ENCODE data around the gene WDR90.

WDR90 gene

DNA sequence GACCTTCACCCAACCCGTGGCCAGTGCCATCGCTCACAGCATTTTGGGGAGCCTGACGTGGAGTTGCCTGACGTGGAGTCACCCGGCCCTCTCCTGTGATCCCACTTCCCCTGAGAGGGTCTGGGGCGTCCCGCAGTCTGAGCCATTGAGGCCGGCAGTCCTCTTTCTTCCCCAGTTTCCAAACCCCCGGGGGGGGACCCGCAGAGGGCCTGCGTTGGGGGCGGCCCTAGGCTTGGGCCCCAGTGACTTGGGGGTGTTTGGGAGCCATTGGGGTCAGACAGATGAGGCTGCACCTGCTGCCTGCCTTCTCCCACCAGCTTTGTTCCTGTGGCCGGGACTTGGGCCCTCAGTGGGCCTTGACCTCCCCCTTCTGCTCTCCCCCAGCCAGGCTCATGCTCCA, 20.5 kb downstream of the WDR90 start:
- TF ChIP-seq, protein P1, sequence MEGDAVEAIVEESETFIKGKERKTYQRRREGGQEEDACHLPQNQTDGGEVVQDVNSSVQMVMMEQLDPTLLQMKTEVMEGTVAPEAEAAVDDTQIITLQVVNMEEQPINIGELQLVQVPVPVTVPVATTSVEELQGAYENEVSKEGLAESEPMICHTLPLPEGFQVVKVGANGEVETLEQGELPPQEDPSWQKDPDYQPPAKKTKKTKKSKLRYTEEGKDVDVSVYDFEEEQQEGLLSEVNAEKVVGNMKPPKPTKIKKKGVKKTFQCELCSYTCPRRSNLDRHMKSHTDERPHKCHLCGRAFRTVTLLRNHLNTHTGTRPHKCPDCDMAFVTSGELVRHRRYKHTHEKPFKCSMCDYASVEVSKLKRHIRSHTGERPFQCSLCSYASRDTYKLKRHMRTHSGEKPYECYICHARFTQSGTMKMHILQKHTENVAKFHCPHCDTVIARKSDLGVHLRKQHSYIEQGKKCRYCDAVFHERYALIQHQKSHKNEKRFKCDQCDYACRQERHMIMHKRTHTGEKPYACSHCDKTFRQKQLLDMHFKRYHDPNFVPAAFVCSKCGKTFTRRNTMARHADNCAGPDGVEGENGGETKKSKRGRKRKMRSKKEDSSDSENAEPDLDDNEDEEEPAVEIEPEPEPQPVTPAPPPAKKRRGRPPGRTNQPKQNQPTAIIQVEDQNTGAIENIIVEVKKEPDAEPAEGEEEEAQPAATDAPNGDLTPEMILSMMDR (IDR thresholded peaks at IDR 0.05; ENCODE audit: low read depth, low read length, missing control alignments), result no peak
- DNase-seq (ENCODE audit: extremely low read depth, low read depth), result no peak
- H3K4me3 ChIP-seq (replicated peaks; ENCODE audit: low read depth, low read length), result peak overlapping the region; percentile 96

DNA sequence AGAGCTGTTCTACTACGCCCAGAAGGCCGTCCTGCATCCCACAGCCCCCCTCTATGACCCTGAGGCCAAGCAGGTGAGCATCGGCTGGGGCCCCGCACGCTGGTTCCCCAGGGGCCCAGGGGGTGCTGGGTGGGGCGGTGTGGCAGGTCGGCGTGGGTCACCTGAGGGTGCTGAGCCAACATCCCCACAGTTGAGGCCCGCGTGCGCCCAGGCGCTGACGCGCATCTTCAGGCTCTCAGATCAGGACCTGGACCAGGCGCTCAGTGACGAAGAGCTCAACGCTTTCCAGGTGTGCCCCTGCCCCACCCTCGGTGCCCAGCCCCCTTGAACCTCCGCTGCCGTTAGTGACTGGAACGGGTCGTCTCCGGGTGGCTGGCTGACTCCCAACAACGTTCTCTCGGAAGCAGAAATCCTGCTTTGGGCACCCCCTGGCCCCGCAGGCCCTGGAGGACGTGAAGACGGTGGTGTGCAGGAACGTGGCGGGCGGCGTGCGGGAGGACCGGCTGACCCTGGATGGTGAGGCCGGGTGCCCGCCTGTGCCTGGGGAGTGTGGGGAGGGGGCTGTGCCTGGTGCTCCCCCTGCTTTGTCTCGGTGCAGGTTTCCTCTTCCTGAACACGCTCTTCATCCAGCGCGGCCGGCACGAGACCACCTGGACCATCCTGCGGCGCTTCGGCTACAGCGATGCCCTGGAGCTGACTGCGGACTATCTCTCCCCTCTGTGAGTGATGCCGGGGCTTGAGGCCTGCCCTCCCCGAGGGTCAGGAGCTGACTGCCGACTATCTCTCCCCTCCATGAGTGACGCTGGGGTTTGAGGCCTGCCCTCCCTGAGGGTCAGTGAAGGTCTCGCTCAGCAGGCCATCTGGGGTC, 21.6 kb downstream of the WDR90 start:
- no peak overlapping the region for H3K4me3 ChIP-seq (replicated peaks; ENCODE audit: low read depth, low read length)
- no peak for DNase-seq (ENCODE audit: extremely low read depth, low read depth)
- TF ChIP-seq, protein P1 (IDR thresholded peaks at IDR 0.05; ENCODE audit: low read depth, low read length, missing control alignments), result no peak

DNA sequence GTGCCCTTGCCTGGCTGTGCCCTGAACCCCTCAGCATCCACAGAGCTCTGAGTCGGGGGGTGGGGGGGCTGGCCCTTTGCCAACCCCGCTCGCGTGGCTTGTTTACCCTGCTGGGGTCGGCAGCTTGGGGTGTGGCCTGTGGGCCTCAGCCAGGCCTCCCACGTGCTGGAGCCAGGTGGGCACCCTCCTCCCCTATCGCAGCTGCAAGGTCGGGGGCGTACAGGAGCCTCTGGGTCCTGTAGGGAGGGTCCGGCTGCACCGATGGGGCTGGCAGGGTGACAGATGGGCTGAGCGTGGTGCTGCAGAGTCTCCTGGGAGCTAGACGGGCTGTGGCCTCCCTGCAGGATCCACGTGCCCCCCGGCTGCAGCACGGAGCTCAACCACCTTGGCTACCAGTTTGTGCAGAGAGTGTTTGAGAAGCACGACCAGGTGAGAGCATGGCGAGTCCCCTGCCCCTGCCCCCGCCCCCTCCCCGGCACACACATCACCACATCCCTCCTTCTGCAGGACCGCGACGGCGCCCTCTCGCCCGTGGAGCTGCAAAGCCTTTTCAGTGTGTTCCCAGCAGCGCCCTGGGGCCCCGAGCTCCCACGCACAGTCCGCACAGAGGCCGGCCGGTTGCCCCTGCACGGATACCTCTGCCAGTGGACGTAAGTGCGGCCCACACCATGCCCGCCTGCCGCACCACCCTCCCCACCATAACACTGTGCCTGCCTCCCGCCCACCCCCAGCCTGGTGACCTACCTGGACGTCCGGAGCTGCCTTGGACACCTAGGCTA, 22.4 kb downstream of the WDR90 start:
- H3K4me3 ChIP-seq (replicated peaks; ENCODE audit: low read depth, low read length), result no peak overlapping the region
- TF ChIP-seq, protein P1 (IDR thresholded peaks at IDR 0.05; ENCODE audit: low read depth, low read length, missing control alignments), result no peak
- no peak for DNase-seq (ENCODE audit: extremely low read depth, low read depth)

DNA sequence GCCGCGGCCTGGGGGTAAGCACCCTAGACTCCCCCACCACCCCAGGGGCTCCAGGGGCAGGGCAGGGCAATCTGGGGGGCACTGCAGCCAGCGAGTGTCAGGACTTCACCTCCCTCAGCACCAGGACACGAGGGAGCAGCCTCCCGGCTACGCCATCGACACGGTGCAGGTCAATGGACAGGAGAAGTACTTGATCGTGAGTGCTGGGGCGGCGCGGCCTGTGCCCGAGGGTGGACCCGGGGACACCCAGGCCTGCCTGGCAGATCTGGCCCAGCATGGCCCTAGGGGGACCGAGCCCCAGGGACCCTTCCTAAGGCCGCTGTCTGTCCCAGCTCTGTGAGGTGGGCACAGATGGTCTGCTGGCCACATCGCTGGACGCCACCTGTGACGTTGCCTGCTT, 23.2 kb downstream of the WDR90 start:
- no peak overlapping the region for H3K4me3 ChIP-seq (replicated peaks; ENCODE audit: low read depth, low read length)
- DNase-seq (ENCODE audit: extremely low read depth, low read depth), result no peak
- TF ChIP-seq, protein P1 (IDR thresholded peaks at IDR 0.05; ENCODE audit: low read depth, low read length, missing control alignments), result no peak

DNA sequence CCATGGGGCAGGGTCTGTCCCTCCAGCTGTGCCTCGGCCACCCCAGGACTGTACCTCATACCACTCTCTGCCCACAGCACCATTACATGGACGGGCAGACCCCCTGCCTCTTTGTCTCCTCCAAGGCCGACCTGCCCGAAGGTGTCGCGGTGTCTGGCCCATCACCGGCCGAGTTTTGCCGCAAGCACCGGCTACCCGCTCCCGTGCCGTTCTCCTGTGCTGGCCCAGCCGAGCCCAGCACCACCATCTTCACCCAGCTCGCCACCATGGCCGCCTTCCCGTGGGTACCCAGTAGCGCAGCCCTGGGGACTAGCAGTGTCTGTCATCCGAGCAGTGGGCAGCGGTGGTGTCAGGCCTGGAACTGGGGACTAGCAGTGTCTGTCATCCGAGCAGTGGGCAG, 23.7 kb downstream of the WDR90 start:
- DNase-seq (ENCODE audit: extremely low read depth, low read depth), result no peak
- no peak overlapping the region for H3K4me3 ChIP-seq (replicated peaks; ENCODE audit: low read depth, low read length)
- TF ChIP-seq, protein P1 (IDR thresholded peaks at IDR 0.05; ENCODE audit: low read depth, low read length, missing control alignments), result no peak

DNA sequence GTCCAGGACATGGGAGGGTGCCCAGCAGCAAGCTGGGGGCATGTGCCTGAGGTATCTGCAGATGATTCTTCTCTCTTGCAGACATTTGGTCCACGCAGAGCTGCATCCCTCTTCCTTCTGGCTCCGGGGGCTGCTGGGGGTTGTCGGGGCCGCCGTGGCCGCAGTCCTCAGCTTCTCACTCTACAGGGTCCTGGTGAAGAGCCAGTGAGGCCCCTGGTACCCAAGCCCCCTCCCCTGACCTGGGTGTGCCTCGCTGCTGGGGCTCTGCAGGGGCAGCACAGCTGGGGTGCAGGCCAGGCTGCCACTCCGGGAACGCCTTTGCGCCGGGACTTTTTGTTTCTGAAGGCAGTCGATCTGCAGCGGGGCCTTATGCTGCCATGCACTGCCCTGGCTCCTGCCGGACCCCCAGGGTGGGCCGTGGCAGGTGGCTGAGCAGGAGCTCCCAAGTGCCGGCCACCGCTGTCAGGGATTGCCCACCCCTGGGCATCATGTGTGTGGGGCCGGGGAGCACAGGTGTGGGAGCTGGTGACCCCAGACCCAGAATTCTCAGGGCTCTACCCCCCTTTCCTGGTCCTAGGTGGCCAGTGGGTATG, 24.3 kb downstream of the WDR90 start:
- H3K4me3 ChIP-seq (replicated peaks; ENCODE audit: low read depth, low read length), result no peak overlapping the region
- TF ChIP-seq, protein P1 (IDR thresholded peaks at IDR 0.05; ENCODE audit: low read depth, low read length, missing control alignments), result no peak
- no peak for DNase-seq (ENCODE audit: extremely low read depth, low read depth)

Data from HFF-Myc (cell line).